Mesenchymal stem cell (in vitro differentiated cells and primary cell): ENCODE data around the gene LRRC26.
"Not testable (repeated sequence)": the region's sequence is repeated elsewhere in the genome, so short reads cannot be mapped to it uniquely, and the experiment has no call there.

Experiments used
- DNase-seq: peaks from one replicate; pipeline ENCODE4 v3.0.0-alpha.2; 2013
- H2AFZ ChIP-seq: one replicate; pipeline ENCODE4 v1.6.1; 2013; ENCODE audit warnings: low read depth, mild to moderate bottlenecking, control low read depth, inconsistent platforms, low read length, moderate library complexity
- H2AK5ac ChIP-seq: 2 replicates; pipeline ENCODE4 v1.6.1; 2013; ENCODE audit warnings: low read length, moderate library complexity, mild to moderate bottlenecking, inconsistent platforms; ENCODE audit not compliant: severe bottlenecking
- H2BK120ac ChIP-seq: one replicate; pipeline ENCODE4 v1.6.1; 2013; ENCODE audit warnings: low read depth, mild to moderate bottlenecking, inconsistent platforms, low read length, moderate library complexity
- H2BK12ac ChIP-seq, 2 experiments: one replicate each; pipeline ENCODE4 v1.6.1; 2013; ENCODE audit warnings: inconsistent platforms in 2 of 2, low read length in 2 of 2, mild to moderate bottlenecking in 2 of 2, moderate library complexity in 2 of 2, control low read depth in 1 of 2
- H2BK15ac ChIP-seq: one replicate; pipeline ENCODE4 v1.6.1; 2013; ENCODE audit warnings: mild to moderate bottlenecking, low read depth, inconsistent platforms; ENCODE audit not compliant: poor library complexity, severe bottlenecking
- H2BK5ac ChIP-seq: 2 replicates; pipeline ENCODE4 v1.6.1; 2013; ENCODE audit warnings: low read depth, mild to moderate bottlenecking, low read length, control low read depth, inconsistent platforms; ENCODE audit not compliant: poor library complexity, severe bottlenecking
- H3K14ac ChIP-seq, 2 experiments: one replicate each; pipeline ENCODE4 v1.6.1; 2013; ENCODE audit warnings: inconsistent platforms in 2 of 2, low read length in 2 of 2, control low read depth in 1 of 2, mild to moderate bottlenecking in 1 of 2, moderate library complexity in 1 of 2
- H3K18ac ChIP-seq, 2 experiments: one replicate each; pipeline ENCODE4 v1.6.1; 2013; ENCODE audit warnings: inconsistent platforms in 2 of 2, low read length in 2 of 2, control low read depth in 1 of 2, low read depth in 1 of 2, mild to moderate bottlenecking in 1 of 2
- H3K23ac ChIP-seq, 2 experiments: one replicate each; pipeline ENCODE4 v1.6.1; 2013; ENCODE audit warnings: inconsistent platforms in 2 of 2, low read length in 2 of 2, mild to moderate bottlenecking in 2 of 2, moderate library complexity in 2 of 2, control low read depth in 1 of 2
- H3K27ac ChIP-seq: 2 replicates; pipeline ENCODE4 v1.5.1; 2013; ENCODE audit warnings: mild to moderate bottlenecking, moderate library complexity, low read length, control low read depth, inconsistent platforms; ENCODE audit not compliant: poor library complexity, severe bottlenecking
- H3K27me3 ChIP-seq, 2 experiments: 2 replicates each; pipeline versions ENCODE4 v1.6.1 to v1.7.0; 2013; ENCODE audit warnings: low read length in 2 of 2, mild to moderate bottlenecking in 2 of 2, moderate library complexity in 2 of 2, control low read depth in 1 of 2, inconsistent platforms in 1 of 2; ENCODE audit not compliant: control insufficient read depth in 1 of 2, insufficient read depth in 1 of 2
- H3K36me3 ChIP-seq, 2 experiments: 2 replicates each; pipeline versions ENCODE4 v1.6.1 to v1.7.0; 2013; ENCODE audit warnings: low read length in 2 of 2, control low read depth in 1 of 2, inconsistent platforms in 1 of 2, low read depth in 1 of 2, mild to moderate bottlenecking in 1 of 2; ENCODE audit not compliant: insufficient read depth in 2 of 2, control insufficient read depth in 1 of 2
- H3K4ac ChIP-seq, 2 experiments: one replicate each; pipeline ENCODE4 v1.6.1; 2013; ENCODE audit warnings: inconsistent platforms in 2 of 2, low read length in 2 of 2, mild to moderate bottlenecking in 2 of 2, moderate library complexity in 2 of 2, control low read depth in 1 of 2, low read depth in 1 of 2
- H3K4me1 ChIP-seq: 2 replicates; pipeline ENCODE4 v1.6.1; 2013; ENCODE audit warnings: low read depth, low read length, control low read depth; ENCODE audit not compliant: control insufficient read depth, insufficient read depth
- H3K4me2 ChIP-seq: 2 replicates; pipeline ENCODE4 v1.6.1; 2013; ENCODE audit warnings: low read length, mild to moderate bottlenecking, inconsistent platforms; ENCODE audit not compliant: poor library complexity, severe bottlenecking
- H3K4me3 ChIP-seq, 2 experiments: 2 replicates each; pipeline versions ENCODE4 v1.5.1 to v1.7.0; 2013; ENCODE audit warnings: low read length in 2 of 2, mild to moderate bottlenecking in 2 of 2, control low read depth in 1 of 2, low read depth in 1 of 2; ENCODE audit not compliant: insufficient read depth in 1 of 2
- H3K79me1 ChIP-seq: replicated peaks from 2 replicates; pipeline ENCODE4 v1.6.1; 2013; ENCODE audit warnings: mild to moderate bottlenecking, control low read depth, low read length, inconsistent platforms; ENCODE audit not compliant: poor library complexity, severe bottlenecking
- H3K9ac ChIP-seq: 2 replicates; pipeline ENCODE4 v1.7.0; 2013; ENCODE audit warnings: mild to moderate bottlenecking, low read length, moderate library complexity
- H3K9me3 ChIP-seq: 2 replicates; pipeline ENCODE4 v1.7.0; 2013; ENCODE audit warnings: mild to moderate bottlenecking, low read length; ENCODE audit not compliant: control insufficient read depth
- H4K8ac ChIP-seq: one replicate; pipeline ENCODE4 v1.6.1; 2013; ENCODE audit warnings: inconsistent platforms, mild to moderate bottlenecking, low read length, moderate library complexity
- H4K91ac ChIP-seq: one replicate; pipeline ENCODE4 v1.6.1; 2013; ENCODE audit warnings: mild to moderate bottlenecking, low read length, inconsistent platforms
- WGBS: methylation state at CpG from one replicate; pipeline ENCODE4 v1.1.7; 2013; ENCODE audit warnings: mixed read lengths; 5-methylcytosine and 5-hydroxymethylcytosine counted together

Gene LRRC26

DNA sequence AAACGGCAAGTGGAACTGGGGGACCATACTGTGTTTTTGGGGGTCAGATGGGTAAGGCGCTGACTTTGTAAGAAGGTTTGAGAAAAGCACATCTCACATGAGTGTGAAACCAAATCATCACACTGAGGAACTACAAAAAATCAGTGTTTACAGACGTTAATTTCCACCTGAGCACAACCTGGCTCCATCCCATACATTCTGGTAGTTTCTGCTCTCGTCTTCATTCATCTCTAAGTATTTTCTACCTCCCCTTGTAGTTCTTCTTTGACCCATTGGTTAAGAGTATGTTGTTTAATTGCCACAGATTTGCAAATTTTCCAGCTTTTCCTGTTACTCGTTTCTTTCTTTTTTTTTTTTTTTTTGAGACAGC is 46.4 kb downstream of the LRRC26 start:
- Histone ChIP-seq H3K36me3 (peaks cover 0 to 8% of the 10 kb centered on the region in 2 experiments), H2BK12ac (no peak overlapping the region), H3K9me3 (no peaks in the 10 kb centered on the region), H3K4me3 (no peak overlapping the region), H2BK15ac (no peak overlapping the region), H2BK120ac (no peak overlapping the region), H3K18ac (no peak overlapping the region), H4K91ac (no peak overlapping the region), H3K23ac (no peak overlapping the region), H3K14ac (no peak overlapping the region), H4K8ac (no peak overlapping the region), H3K9ac (no peak overlapping the region), H3K27ac (no peak overlapping the region), H3K27me3 (no peaks in the 10 kb centered on the region), H3K4me2 (no peak overlapping the region), H2AK5ac (no peak overlapping the region), H2BK5ac (no peak overlapping the region), H2AFZ (no peak overlapping the region), H3K4me1 (peaks cover 13% of the 10 kb centered on the region), H3K79me1 (peaks cover 13% of the 10 kb centered on the region), H3K4ac (no peak overlapping the region)
- no peak for DNase-seq
- WGBS, result 100% methylated on average over 3 of the region's 5 CpGs

- not testable (repeated sequence) for H2BK12ac ChIP-seq, H3K27me3 ChIP-seq, H3K9me3 ChIP-seq, H2AK5ac ChIP-seq, H2AFZ ChIP-seq, H2BK120ac ChIP-seq, H2BK5ac ChIP-seq, H3K27ac ChIP-seq, H3K18ac ChIP-seq, H3K14ac ChIP-seq, H3K23ac ChIP-seq, H3K4me3 ChIP-seq, H2BK15ac ChIP-seq, H4K91ac ChIP-seq, H3K79me1 ChIP-seq, H3K4me2 ChIP-seq, H4K8ac ChIP-seq, H3K36me3 ChIP-seq, DNase-seq, H3K4me1 ChIP-seq, H3K4ac ChIP-seq
- peak overlapping the region; percentile 5 for H3K9ac ChIP-seq
- whole genome bisulfite sequencing, result 94% methylated on average over 15 of the region's 16 CpGs
Measured at GRCh38 chr9:137122796-137123467, 46.9 kb downstream of the LRRC26 start.

- not testable (repeated sequence) for DNase-seq, H2BK15ac ChIP-seq, H3K14ac ChIP-seq, H3K36me3 ChIP-seq, H2AFZ ChIP-seq, H3K23ac ChIP-seq, H3K4me2 ChIP-seq, H3K27ac ChIP-seq, H3K4me1 ChIP-seq, H4K91ac ChIP-seq, H3K4ac ChIP-seq, H3K9me3 ChIP-seq, H2BK5ac ChIP-seq, H2BK12ac ChIP-seq, H2AK5ac ChIP-seq, H3K27me3 ChIP-seq, H4K8ac ChIP-seq, H3K79me1 ChIP-seq, H3K18ac ChIP-seq, H3K4me3 ChIP-seq, H2BK120ac ChIP-seq
- WGBS, result 94% methylated on average over 13 of the region's 25 CpGs
- peak overlapping the region; percentile 5 for H3K9ac ChIP-seq
Measured at GRCh38 chr9:137121927-137122795, 47.7 kb downstream of the LRRC26 start.
